Stimulated activated naive CD4-positive, alpha-beta T cell (primary cell): ENCODE results near the gene SERPINF2.
"Not testable (repeated sequence)": the region's sequence is repeated elsewhere in the genome, so short reads cannot be mapped to it uniquely, and the experiment has no call there.

Experiments used
- DNase-seq, 6 experiments: peaks; one replicate each; lab custom pipeline; 2025; lab: John Stamatoyannopoulos, UW

SERPINF2 gene

DNA sequence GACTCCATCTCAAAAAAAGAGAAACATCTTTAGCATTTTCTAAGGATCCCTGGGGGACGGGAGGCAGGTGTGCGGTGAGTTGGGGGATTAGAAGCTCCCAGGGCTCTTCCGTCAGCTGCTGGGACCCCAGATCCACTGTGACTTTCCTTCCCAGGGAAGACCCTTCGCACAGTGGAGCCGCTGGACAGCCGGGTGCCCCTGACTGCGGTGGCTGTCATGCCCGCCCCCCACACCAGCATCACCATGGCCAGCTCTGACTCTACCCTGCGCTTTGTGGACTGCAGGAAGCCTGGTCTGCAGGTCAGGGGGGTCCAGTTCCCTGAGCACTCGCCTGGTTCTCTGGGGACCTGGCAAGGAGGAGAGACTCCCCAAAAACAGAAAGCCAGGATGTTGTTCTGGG, 7.3 kb upstream of the SERPINF2 start:
- no peak for DNase-seq

DNA sequence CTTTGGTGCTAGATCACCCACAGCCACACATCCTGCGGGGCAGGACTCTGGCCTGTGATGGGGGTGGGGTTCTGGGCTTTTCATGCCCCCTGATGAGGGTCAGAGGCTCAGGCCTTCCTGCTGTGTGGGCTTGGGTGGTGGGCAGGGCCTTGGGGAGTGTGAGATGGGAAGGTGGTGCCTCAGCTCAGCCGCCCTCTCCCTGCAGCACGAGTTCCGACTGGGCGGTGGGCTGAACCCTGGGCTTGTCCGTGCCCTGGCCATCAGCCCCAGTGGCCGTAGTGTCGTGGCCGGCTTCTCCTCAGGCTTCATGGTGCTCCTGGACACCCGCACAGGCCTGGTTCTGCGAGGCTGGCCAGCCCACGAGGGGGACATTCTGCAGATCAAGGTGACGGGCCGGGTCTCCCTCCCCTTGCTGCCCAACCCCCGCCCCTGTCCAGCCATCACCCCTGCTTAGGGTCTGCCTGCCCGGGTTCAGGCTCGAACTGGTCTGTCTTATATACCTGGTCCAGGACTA, 6.8 kb upstream of the SERPINF2 start:
- DNase-seq, result no peak

GRCh38 chr17:1736348-1737281, 6.1 kb upstream of the SERPINF2 start:
- DNase-seq, result no peak

DNA sequence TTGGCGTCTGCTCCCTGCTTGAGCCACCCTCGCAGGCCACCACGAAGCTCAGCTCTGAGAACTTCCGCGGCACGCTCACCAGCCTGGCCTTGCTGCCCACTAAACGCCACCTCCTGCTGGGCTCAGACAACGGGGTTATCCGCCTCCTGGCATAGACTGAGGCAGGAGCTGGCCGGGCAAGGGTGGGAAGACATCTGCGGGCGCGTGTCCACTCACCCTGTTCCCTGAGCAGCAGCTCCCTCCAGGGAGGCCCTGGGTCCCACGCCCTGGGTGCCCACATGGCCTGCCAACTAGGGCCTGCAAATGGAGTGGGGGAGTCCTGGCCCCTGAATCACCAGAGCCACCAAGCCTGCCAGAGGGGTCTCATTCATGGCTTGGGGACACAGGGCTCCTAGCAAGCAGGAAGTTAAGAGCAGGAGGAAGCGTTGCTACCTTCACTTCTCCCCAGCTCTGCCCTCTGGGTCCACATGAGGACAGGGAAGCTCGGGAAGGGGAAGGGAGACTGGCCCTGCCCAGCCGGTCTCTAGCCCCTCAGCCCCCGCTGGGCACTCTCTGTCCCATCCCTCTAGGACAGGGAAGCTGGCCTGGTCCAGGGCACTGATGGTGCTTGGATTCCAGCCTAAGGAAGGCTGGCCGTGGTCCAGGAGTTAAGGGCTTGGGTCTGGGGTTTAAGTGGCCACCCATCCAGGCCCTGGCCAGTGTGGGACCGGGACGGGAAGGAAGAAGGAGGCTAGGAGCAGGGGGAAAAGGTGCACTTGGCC, 5.0 kb upstream of the SERPINF2 start:
- DNase-seq, result no peak

DNA sequence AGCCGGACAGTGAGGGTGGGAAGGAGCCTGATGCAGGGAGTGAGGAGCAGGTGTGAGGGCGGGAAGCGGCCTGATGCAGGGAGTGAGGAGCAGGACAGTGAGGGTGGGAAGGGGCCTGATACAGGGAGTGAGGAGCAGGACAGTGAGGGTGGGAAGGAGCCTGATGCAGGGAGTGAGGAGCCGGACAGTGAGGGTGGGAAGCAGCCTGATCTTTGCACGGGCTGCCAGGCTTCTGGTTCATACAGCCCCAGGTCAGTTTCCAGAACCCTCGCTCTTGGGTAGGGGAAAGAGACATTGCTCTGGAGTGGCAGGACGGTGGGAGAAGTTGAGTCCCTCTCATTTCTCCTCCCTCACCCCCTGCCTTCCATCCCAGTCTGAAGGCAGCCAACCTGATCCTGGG, 772 bp upstream of the SERPINF2 start:
- DNase-seq, result not testable (repeated sequence)

DNA sequence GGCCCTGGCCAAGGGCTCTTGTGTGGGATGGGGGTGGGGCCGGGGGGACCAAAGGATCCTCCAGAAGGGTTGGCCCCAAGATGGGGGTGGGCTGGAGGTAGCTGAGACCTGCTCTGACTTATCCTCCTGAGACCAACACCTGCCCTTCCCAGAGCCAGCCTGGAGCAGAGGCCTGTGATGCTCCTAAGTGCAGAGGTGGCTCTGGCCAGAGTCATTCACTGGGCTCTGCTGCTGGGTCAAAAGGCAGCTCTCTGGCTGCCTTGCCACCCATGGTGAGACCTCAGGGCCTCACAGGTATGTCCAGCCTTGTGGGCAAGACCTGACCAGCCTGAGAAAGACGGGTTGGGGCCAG, 393 bp downstream of the SERPINF2 start:
- DNase-seq, result no peak

GRCh38 chr17:1744551-1745512, 2.2 kb downstream of the SERPINF2 start:
- DNase-seq, result no peak

DNA sequence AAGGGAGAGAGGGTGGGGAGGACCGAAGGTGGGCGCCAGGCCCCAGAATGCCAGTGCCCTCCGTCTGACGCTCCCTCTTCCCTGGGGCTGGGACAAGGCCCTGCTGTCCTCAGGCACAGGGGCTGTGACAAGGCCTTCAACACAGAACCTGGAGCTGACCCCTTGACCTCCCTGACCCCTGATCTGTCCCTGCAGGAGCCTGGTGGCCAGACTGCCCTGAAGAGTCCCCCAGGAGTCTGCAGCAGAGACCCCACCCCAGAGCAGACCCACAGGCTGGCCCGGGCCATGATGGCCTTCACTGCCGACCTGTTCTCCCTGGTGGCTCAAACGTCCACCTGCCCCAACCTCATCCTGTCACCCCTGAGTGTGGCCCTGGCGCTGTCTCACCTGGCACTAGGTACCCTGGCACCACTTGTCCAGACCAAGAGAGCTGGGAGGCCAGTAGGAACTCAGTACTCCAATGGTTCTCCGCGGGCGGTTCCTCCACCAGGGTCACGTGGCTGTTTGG, 2.9 kb downstream of the SERPINF2 start:
- no peak for DNase-seq

GRCh38 chr17:1746975-1747543, 4.4 kb downstream of the SERPINF2 start:
- DNase-seq, result no peak

- DNase-seq, result no peak
These were observed 8.0 kb downstream of the SERPINF2 start for GRCh38 chr17:1750628-1751027.

- DNase-seq, result no peak
These were observed 10.0 kb downstream of the SERPINF2 start for GRCh38 chr17:1752425-1753262.

DNA sequence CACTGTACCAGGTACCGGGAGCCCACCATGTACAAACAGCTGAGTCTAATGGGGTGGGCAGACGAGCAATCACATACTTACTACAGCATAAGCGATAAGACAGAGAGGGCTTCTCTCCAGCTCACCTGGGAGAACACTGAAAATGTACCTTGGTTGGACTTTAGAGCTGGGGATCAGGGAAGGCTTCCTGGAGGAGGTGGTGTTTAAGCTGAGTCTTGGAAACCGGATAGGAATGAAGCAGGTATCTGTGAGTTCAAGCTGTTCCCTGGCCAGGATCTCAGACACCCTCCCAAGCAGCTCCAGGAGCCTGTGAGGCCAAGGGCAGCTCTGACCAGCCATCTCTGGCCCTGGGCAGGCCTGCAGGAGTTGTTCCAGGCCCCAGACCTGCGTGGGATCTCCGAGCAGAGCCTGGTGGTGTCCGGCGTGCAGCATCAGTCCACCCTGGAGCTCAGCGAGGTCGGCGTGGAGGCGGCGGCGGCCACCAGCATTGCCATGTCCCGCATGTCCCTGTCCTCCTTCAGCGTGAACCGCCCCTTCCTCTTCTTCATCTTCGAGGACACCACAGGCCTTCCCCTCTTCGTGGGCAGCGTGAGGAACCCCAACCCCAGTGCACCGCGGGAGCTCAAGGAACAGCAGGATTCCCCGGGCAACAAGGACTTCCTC, 11.2 kb downstream of the SERPINF2 start:
- DNase-seq, result no peak

DNA sequence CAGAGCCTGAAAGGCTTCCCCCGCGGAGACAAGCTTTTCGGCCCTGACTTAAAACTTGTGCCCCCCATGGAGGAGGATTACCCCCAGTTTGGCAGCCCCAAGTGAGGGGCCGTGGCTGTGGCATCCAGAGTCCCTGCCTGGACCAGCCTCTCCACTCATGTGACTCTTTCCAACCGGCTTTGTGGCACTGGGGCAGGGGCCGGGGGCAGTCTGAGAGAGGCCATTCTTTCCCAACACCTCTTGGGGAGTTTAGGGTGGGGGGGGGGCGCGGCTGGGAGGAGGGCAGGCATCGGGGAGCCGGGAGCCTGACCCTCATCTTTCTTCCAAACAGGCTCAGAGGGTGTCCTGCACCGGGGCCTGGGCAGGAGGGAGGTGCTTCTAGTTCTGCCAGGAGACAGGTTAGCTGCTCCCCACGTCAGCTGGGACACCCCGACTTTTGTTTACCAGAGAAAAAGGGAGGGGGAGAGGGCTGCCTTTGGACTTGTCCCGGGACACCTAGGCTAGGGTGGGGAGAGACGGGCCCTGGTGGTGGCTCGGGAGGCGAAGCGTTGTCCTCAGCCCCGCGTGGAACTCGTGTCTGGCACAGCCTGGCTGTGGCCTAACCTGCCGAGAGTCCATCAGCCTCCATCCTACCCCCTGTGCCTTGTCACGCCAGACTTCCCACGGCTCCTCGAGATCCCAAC, 11.9 kb downstream of the SERPINF2 start:
- DNase-seq, result no peak

DNA sequence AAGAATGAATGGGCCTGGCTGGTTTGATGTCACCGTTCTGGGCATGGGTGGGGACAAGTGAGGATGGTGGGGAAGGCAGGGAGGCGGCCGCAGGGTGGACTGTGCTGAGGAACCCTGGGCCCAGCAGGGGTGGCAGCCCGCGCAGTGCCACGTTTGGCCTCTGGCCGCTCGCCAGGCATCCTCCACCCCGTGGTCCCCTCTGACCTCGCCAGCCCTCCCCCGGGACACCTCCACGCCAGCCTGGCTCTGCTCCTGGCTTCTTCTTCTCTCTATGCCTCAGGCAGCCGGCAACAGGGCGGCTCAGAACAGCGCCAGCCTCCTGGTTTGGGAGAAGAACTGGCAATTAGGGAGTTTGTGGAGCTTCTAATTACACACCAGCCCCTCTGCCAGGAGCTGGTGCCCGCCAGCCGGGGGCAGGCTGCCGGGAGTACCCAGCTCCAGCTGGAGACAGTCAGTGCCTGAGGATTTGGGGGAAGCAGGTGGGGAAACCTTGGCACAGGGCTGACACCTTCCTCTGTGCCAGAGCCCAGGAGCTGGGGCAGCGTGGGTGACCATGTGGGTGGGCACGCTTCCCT, 12.7 kb downstream of the SERPINF2 start:
- DNase-seq, result no peak

GRCh38 chr17:1755827-1756262, 13.2 kb downstream of the SERPINF2 start:
- DNase-seq, result no peak

GRCh38 chr17:1758807-1759206, 16.1 kb downstream of the SERPINF2 start:
- DNase-seq, result no peak

GRCh38 chr17:1759529-1759928, 16.9 kb downstream of the SERPINF2 start:
- DNase-seq, result no peak

- no peak for DNase-seq
These were observed 19.7 kb downstream of the SERPINF2 start for GRCh38 chr17:1762233-1762900.
